Right forelimb (tissue), 1 donor: Measurements from ENCODE around the gene NODAL.

Experiments
- DNase-seq: peaks from one replicate; pipeline ENCODE4 v3.0.0-alpha.2; 2018

NODAL gene

GRCh38 chr10:70462349-70462984 lies 21.0 kb upstream of the NODAL start:
- DNase-seq = peak; percentile 73

GRCh38 chr10:70461397-70462348 lies 20.2 kb upstream of the NODAL start:
- no peak for DNase-seq

- no peak for DNase-seq
These were observed 18.5 kb upstream of the NODAL start for GRCh38 chr10:70459774-70460490.

- no peak for DNase-seq
These were observed 17.7 kb upstream of the NODAL start for GRCh38 chr10:70459061-70459773.

- peak; percentile 76 for DNase-seq
These were observed 17.0 kb upstream of the NODAL start for GRCh38 chr10:70458329-70459060.

- no peak for DNase-seq
These were observed 16.4 kb upstream of the NODAL start for GRCh38 chr10:70457759-70458305.

GRCh38 chr10:70456164-70456563 lies 14.7 kb upstream of the NODAL start:
- DNase-seq = no peak

- no peak for DNase-seq
These were observed 13.7 kb upstream of the NODAL start for GRCh38 chr10:70455213-70455630.

- DNase-seq = no peak
These were observed 6.8 kb upstream of the NODAL start for GRCh38 chr10:70448236-70448635.

GRCh38 chr10:70445718-70446657 lies 4.5 kb upstream of the NODAL start:
- no peak for DNase-seq

GRCh38 chr10:70444744-70445143 lies 3.3 kb upstream of the NODAL start:
- no peak for DNase-seq

GRCh38 chr10:70442332-70442988 lies 979 bp upstream of the NODAL start:
- no peak for DNase-seq

- DNase-seq = no peak
These were observed 421 bp upstream of the NODAL start for GRCh38 chr10:70441895-70442309.

GRCh38 chr10:70440296-70441160 lies 953 bp downstream of the NODAL start:
- no peak for DNase-seq

GRCh38 chr10:70437721-70438120 lies 3.8 kb downstream of the NODAL start:
- no peak for DNase-seq

- no peak for DNase-seq
These were observed 6.0 kb downstream of the NODAL start for GRCh38 chr10:70435241-70436085.

- no peak for DNase-seq
These were observed 7.8 kb downstream of the NODAL start for GRCh38 chr10:70433581-70434280.
